ENCODE measurements around the gene OAS2. TPM values are rescaled to one million over a fixed set of nuclear protein-coding genes. Genes with fewer than 3 reads are reported as not detected.
A peak's percentile ranks its signal among the peaks of the same experiment; 100 is the strongest.

The OAS2 gene
- polyA plus RNA-seq (ENCODE audit: insufficient read length in 4 of 4), result 10 to 100 TPM in 1 of 4 donors, 1 to 10 TPM in 3; 5.5 to 10.4 (median 6.9) TPM

GRCh38 chr12:112978163-112979040, at the start of gene OAS2:
TSS of gene OAS2 (plus strand) at chr12:112978519. CDS start at chr12:112978609, 90 bp downstream.
- no peak for DNase-seq (ENCODE audit: low read depth in 4 of 4, low spot score in 2 of 4)

- no peak for DNase-seq (ENCODE audit: low read depth in 4 of 4, low spot score in 2 of 4)
Observed at GRCh38 chr12:112928978-112929377, 49.3 kb upstream of the OAS2 start.

- DNase-seq (ENCODE audit: low read depth in 4 of 4, low spot score in 2 of 4), result no peak
Observed at GRCh38 chr12:112929715-112930114, 48.6 kb upstream of the OAS2 start.

- no peak for DNase-seq (ENCODE audit: low read depth in 4 of 4, low spot score in 2 of 4)
Observed at GRCh38 chr12:112930350-112930749, 48.0 kb upstream of the OAS2 start.

GRCh38 chr12:112932485-112933128, 45.7 kb upstream of the OAS2 start:
- no peak for DNase-seq (ENCODE audit: low read depth in 4 of 4, low spot score in 2 of 4)

GRCh38 chr12:112933129-112933505, 45.2 kb upstream of the OAS2 start:
- no peak for DNase-seq (ENCODE audit: low read depth in 4 of 4, low spot score in 2 of 4)

- DNase-seq (ENCODE audit: low read depth in 4 of 4, low spot score in 2 of 4), result no peak
Observed at GRCh38 chr12:112936264-112936663, 42.1 kb upstream of the OAS2 start.

GRCh38 chr12:112936927-112937326, 41.4 kb upstream of the OAS2 start:
- DNase-seq (ENCODE audit: low read depth in 4 of 4, low spot score in 2 of 4), result no peak

- peak in 2 of 4 donors; percentile 67 to 77 for DNase-seq (ENCODE audit: low read depth in 4 of 4, low spot score in 2 of 4)
Observed at GRCh38 chr12:112937741-112938719, 40.3 kb upstream of the OAS2 start, which contains the start of gene OAS3. TSS of gene OAS3 (plus strand) at chr12:112938474. CDS start at chr12:112938531, 57 bp downstream.

- no peak for DNase-seq (ENCODE audit: low read depth in 4 of 4, low spot score in 2 of 4)
Observed at GRCh38 chr12:112938751-112939150, 39.6 kb upstream of the OAS2 start.

GRCh38 chr12:112939761-112940381, 38.4 kb upstream of the OAS2 start:
- no peak for DNase-seq (ENCODE audit: low read depth in 4 of 4, low spot score in 2 of 4)

GRCh38 chr12:112941528-112942335, 36.6 kb upstream of the OAS2 start:
- DNase-seq (ENCODE audit: low read depth in 4 of 4, low spot score in 2 of 4), result no peak

GRCh38 chr12:112942572-112942971, 35.7 kb upstream of the OAS2 start:
- DNase-seq (ENCODE audit: low read depth in 4 of 4, low spot score in 2 of 4), result no peak

GRCh38 chr12:112944024-112944690, 34.2 kb upstream of the OAS2 start:
- no peak for DNase-seq (ENCODE audit: low read depth in 4 of 4, low spot score in 2 of 4)

- DNase-seq (ENCODE audit: low read depth in 4 of 4, low spot score in 2 of 4), result no peak
Observed at GRCh38 chr12:112945515-112945914, 32.8 kb upstream of the OAS2 start.

- DNase-seq (ENCODE audit: low read depth in 4 of 4, low spot score in 2 of 4), result no peak
Observed at GRCh38 chr12:112946236-112947000, 31.9 kb upstream of the OAS2 start.

GRCh38 chr12:112947314-112947713, 31.0 kb upstream of the OAS2 start:
- no peak for DNase-seq (ENCODE audit: low read depth in 4 of 4, low spot score in 2 of 4)

- DNase-seq (ENCODE audit: low read depth in 4 of 4, low spot score in 2 of 4), result no peak
Observed at GRCh38 chr12:112947761-112948160, 30.6 kb upstream of the OAS2 start.
